Osteocyte (in vitro differentiated cells): Measurements from ENCODE around the gene TOM1L1. TPM values are rescaled to one million over a fixed set of nuclear protein-coding genes. Genes with fewer than 3 reads are reported as not detected.

Source experiments
- DNase-seq: peaks from one replicate; pipeline ENCODE4 v3.0.0; 2021; ENCODE audit warnings: mixed read lengths; ENCODE audit not compliant: unreplicated experiment; ENCODE audit errors: extremely low spot score
- H3K27ac Mint-ChIP-seq: one replicate; pipeline ENCODE4 v1.8.0; 2021; ENCODE audit warnings: mild to moderate bottlenecking, mixed read lengths; ENCODE audit not compliant: unreplicated experiment
- H3K27me3 Mint-ChIP-seq: one replicate; pipeline ENCODE4 v1.8.0; 2021; ENCODE audit warnings: mixed read lengths; ENCODE audit not compliant: unreplicated experiment
- H3K36me3 Mint-ChIP-seq: one replicate; pipeline ENCODE4 v1.8.0; 2021; ENCODE audit warnings: mixed read lengths; ENCODE audit not compliant: unreplicated experiment
- H3K4me1 Mint-ChIP-seq: one replicate; pipeline ENCODE4 v1.8.0; 2021; ENCODE audit warnings: mixed read lengths; ENCODE audit not compliant: unreplicated experiment
- H3K4me3 Mint-ChIP-seq: one replicate; pipeline ENCODE4 v1.8.0; 2021; ENCODE audit warnings: mild to moderate bottlenecking, moderate library complexity, mixed read lengths; ENCODE audit not compliant: unreplicated experiment
- H3K9me3 Mint-ChIP-seq: one replicate; pipeline ENCODE4 v1.8.0; 2021; ENCODE audit warnings: mixed read lengths; ENCODE audit not compliant: unreplicated experiment
- CTCF ChIP-seq: fragments of 200-600 bp; sonication (generic); IDR thresholded peaks from 2 replicates; pipeline ENCODE4 v1.5.0; 2021; ENCODE audit warnings: antibody characterized with exemption, mild to moderate bottlenecking, moderate library complexity
- total RNA-seq: library from RNA; stranded (reverse); gene quantifications from 2 replicates; pipeline ENCODE4 v1.2.1, GENCODE V29; 2021

TOM1L1 gene
- total RNA-seq, 1 donor from 2014 or later: 33.9 TPM

DNA sequence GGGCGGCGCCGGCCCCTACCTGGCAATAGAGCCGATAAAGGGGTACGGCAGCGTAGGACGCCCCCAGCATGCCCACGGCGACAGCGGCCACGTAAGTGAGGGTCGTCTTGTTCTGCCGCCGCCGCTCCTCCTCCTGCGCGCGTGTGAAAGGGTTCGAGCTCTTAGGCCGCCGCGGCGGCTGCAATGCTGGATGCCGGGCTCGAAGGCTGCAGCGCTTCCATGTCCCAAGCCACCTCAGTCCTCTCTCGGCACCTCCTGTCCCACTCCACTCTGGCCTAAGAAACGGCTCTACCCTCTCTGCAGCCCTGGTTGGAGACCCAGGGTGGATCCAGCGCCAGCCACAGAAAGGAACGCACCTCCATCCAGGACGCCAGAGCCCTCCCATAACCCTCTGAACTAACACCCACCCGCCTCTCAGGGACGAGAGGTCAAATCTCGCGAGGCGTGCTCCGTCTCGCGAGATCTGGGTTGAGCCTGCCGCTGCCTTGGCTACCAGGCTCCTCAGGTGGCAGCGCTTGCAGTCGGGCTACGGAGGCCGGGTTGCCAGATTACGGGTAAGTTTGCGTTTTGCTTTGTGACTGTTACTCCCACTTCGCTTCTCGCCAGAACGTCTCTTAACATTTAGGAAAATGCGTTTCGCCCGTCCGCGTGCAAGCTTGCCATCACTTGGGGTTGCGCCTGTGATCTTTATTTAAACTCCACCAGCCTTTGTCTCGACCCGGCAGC, 67.8 kb downstream of the TOM1L1 start, which contains the start of the genes COX11 and STXBP4:
TSS of gene COX11 (minus strand) at position 393 of the 726 bp plus-strand sequence. CDS start at position 385, 8 bp downstream.
TSS of gene STXBP4 (plus strand) at position 504 of the 726 bp plus-strand sequence. CDS start 17,455 bp downstream, outside the sequence.
- Mint-ChIP-seq H3K4me3 (no peak within 1 kb of the TSS), H3K36me3 (peaks cover 10% of the 10 kb centered on the region)

DNA sequence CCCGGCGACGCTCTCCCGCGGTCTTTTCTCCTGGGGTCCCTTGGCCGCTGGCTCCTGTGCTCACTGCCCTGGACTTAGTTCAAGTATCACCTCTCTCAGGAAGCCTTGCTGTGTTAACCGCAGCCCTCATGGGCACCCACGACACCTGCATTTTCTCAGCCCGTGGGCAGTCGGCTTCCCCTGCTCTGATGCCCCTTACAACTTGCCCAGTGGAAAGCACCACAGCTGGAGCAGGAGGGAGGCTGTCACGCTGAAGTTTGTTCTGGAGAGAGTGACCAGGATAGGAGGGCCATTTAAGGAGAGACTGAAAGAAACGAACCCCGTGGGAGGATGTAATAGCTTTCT, 68.3 kb downstream of the TOM1L1 start:
- TF ChIP-seq CTCF: no peak
- no peak overlapping the region for H3K4me3 Mint-ChIP-seq
- no peak overlapping the region for H3K27ac Mint-ChIP-seq
- H3K36me3 Mint-ChIP-seq: peaks cover 5% of the 10 kb centered on the region
- H3K4me1 Mint-ChIP-seq: peaks cover 21% of the 10 kb centered on the region
- DNase-seq: no peak
- H3K27me3 Mint-ChIP-seq: no peaks in the 10 kb centered on the region
- H3K9me3 Mint-ChIP-seq: no peaks in the 10 kb centered on the region

More for the DNA sequence above, 67.8 kb downstream of the TOM1L1 start, which contains the start of the genes COX11 and STXBP4:
- Mint-ChIP-seq H3K27me3 (no peaks in the 10 kb centered on the region), H3K27ac (no peak within 1 kb of the TSS), H3K4me1 (peaks cover 21% of the 10 kb centered on the region), H3K9me3 (no peaks in the 10 kb centered on the region)
- peak; percentile 98 for DNase-seq
- TF ChIP-seq CTCF: peak; percentile 55

DNA sequence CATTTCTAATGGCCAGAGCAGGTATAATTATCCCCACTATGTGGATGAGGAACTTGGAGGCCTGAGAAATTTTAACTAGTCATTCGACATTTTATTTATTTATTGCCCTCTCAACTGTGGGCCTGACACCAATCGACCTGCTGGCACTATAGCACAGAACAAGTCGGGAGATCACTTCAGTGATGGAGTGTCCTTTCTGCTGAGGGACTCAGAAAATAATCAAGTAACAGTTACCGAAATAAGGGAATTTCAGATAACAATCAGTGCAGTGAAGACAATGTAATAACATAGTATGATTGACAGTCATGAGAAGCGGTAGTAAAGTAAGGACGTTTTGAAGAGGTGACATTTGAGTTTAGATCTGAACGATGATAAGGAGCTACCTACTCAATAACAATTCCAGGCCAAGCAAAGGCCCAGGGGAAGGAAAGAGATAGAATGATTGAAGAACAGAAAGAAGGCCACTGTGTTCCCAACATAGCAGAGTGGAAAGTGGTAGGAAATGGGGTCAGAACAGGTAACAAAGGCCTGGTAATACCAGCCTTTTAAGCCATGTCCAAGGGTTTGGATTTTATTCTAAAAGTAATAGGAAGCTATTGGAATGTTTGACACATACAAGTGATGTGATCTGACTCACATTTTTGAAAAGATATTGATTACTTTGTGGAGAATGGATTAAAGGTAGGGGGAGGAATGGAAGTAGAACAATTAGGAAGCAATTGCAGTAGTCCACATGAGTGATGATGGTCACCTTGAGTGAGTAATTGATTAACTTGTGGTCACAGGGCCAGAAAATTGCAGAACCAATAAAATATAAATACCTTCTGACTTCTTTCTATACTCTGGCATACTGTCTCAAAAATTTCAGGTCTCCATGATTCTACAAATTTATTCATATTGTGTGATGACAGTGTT, 69.3 kb downstream of the TOM1L1 start:
- H3K9me3 Mint-ChIP-seq: no peaks in the 10 kb centered on the region
- no peak for DNase-seq
- TF ChIP-seq CTCF: no peak
- peak overlapping the region; percentile 11 for H3K27ac Mint-ChIP-seq
- H3K27me3 Mint-ChIP-seq: no peaks in the 10 kb centered on the region
- H3K4me1 Mint-ChIP-seq: peaks cover 21% of the 10 kb centered on the region
- H3K36me3 Mint-ChIP-seq: peaks cover 1% of the 10 kb centered on the region
- H3K4me3 Mint-ChIP-seq: no peak overlapping the region

DNA sequence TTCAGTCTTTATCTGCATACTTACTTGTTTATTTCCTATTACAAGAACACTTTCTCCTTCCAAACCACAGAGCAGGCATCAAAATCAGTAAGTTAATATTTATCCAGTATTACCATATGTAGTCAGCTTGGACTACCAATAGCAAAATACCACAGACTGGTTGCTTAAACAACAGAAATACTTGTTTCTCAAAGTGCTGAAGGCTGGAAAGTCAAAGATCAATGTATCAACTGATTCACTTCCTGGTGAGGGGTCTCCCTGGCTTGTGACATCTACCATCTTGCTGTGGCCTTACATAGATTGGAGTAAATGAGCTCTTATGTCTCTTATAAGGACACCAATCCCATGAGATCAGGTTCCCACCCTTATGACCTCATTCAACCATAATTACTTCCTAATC, 70.5 kb downstream of the TOM1L1 start:
- no peaks in the 10 kb centered on the region for H3K27me3 Mint-ChIP-seq

More for the DNA sequence above, 70.5 kb downstream of the TOM1L1 start:
- TF ChIP-seq CTCF: no peak
- no peak for DNase-seq
- peaks cover 17% of the 10 kb centered on the region for H3K4me1 Mint-ChIP-seq
- no peak overlapping the region for H3K27ac Mint-ChIP-seq
- H3K4me3 Mint-ChIP-seq: no peak overlapping the region
- H3K36me3 Mint-ChIP-seq: no peaks in the 10 kb centered on the region
- H3K9me3 Mint-ChIP-seq: no peaks in the 10 kb centered on the region
